Endothelial cell of umbilical vein (primary cell): ENCODE measurements around the gene EXOC6. TPM values are rescaled to one million over a fixed set of nuclear protein-coding genes. Genes with fewer than 3 reads are reported as not detected.
A peak's percentile ranks its signal among the peaks of the same experiment; 100 is the strongest.

Experiments used
- BruUV-seq: library from RNA; stranded (reverse); fragments of 400-500 nt; replicated peaks from 2 replicates; lab custom pipeline; 2021; lab: Mats Ljungman, UMichigan
- CTCF ChIA-PET: fragments of 300-600, 350-600 bp; sonication (Branson Sonifier 250); formaldehyde crosslinking; loops from one replicate; lab custom pipeline; 2021; ENCODE audit warnings: antibody characterized with exemption, inconsistent platforms; lab: Charles Lee
- POLR2A ChIA-PET: fragments of 300-600, 350-600 bp; sonication (Branson Sonifier 250); formaldehyde crosslinking; loops from one replicate; lab custom pipeline; 2021; ENCODE audit warnings: antibody characterized with exemption, inconsistent platforms; lab: Charles Lee
- DNase-seq: peaks from one replicate; pipeline ENCODE4 v3.0.0-alpha.2; 2011; ENCODE audit warnings: low read depth, low spot score
- FAIRE-seq: peaks from 2 replicates; lab custom pipeline; 2011; peaks lifted over from hg19 to GRCh38; lab: Jason Lieb, UNC
- H2AFZ ChIP-seq: 2 replicates; pipeline ENCODE4 v1.6.0; 2012; ENCODE audit warnings: low read depth, low read length, control low read depth, inconsistent platforms
- H3K27ac ChIP-seq: 2 replicates; pipeline ENCODE4 v1.5.1; 2011; ENCODE audit warnings: low read depth, mild to moderate bottlenecking, control low read depth, low read length, moderate library complexity; ENCODE audit not compliant: insufficient read depth
- H3K27me3 ChIP-seq, 2 experiments: 2 replicates each; pipeline versions ENCODE4 v1.6.0 to v1.6.1; 2011; ENCODE audit warnings: low read length in 2 of 2, mixed read lengths in 1 of 2; ENCODE audit not compliant: control insufficient read depth in 2 of 2, insufficient read depth in 2 of 2
- H3K36me3 ChIP-seq, 2 experiments: 2 replicates in 1 of 2; 3 replicates in 1 of 2; pipeline ENCODE4 v1.5.1; 2011; ENCODE audit warnings: low read length in 2 of 2, mild to moderate bottlenecking in 1 of 2, moderate library complexity in 1 of 2; ENCODE audit not compliant: control insufficient read depth in 2 of 2, insufficient read depth in 2 of 2; ENCODE audit errors: extremely low read depth in 1 of 2
- H3K4me1 ChIP-seq: 3 replicates; pipeline ENCODE4 v1.5.1; 2011; ENCODE audit warnings: mild to moderate bottlenecking, low read length; ENCODE audit not compliant: control insufficient read depth, insufficient read depth; ENCODE audit errors: extremely low read depth
- H3K4me2 ChIP-seq: 2 replicates; pipeline ENCODE4 v1.6.1; 2011; ENCODE audit warnings: low read length, control low read depth, mixed read lengths; ENCODE audit not compliant: insufficient read depth
- H3K4me3 ChIP-seq, 3 experiments: fragments of 200-600 bp in 1 of 3; sonication (generic), shearing (Covaris generic) in 1 of 3; replicated peaks in 1 of 3; 2 replicates each; pipeline ENCODE4 v1.5.1; 2011 to 2016; ENCODE audit warnings: control low read depth in 3 of 3, low read length in 3 of 3, mild to moderate bottlenecking in 2 of 3, inconsistent platforms in 1 of 3, low read depth in 1 of 3, moderate library complexity in 1 of 3; ENCODE audit not compliant: insufficient read depth in 1 of 3
- H3K79me2 ChIP-seq: 2 replicates; pipeline ENCODE4 v1.6.0; 2012; ENCODE audit warnings: low read length, inconsistent platforms; ENCODE audit not compliant: control insufficient read depth, insufficient read depth
- H3K9ac ChIP-seq: replicated peaks from 2 replicates; pipeline ENCODE3; 2011; ENCODE audit warnings: low read length, control low read depth; ENCODE audit not compliant: insufficient read depth; ENCODE audit errors: extremely low read depth
- H3K9me1 ChIP-seq: replicated peaks from 3 replicates; pipeline ENCODE4 v1.6.0; 2011; ENCODE audit warnings: mild to moderate bottlenecking, low read length; ENCODE audit not compliant: control insufficient read depth, insufficient read depth; ENCODE audit errors: extremely low read depth
- H3K9me3 ChIP-seq: replicated peaks from 2 replicates; pipeline ENCODE4 v1.5.1; 2012; ENCODE audit warnings: low read length, inconsistent platforms; ENCODE audit not compliant: control insufficient read depth, insufficient read depth
- H4K20me1 ChIP-seq: replicated peaks from 2 replicates; pipeline ENCODE3; 2011; ENCODE audit warnings: mild to moderate bottlenecking, low read length; ENCODE audit not compliant: control insufficient read depth, insufficient read depth; ENCODE audit errors: extremely low read depth
- EZH2 ChIP-seq: IDR thresholded peaks from 2 replicates; pipeline ENCODE4 v1.6.1; 2012; ENCODE audit warnings: borderline replicate concordance, low read depth, mild to moderate bottlenecking, moderate library complexity, low read length, inconsistent platforms; ENCODE audit not compliant: severe bottlenecking
- FOS ChIP-seq: IDR thresholded peaks from 2 replicates; pipeline ENCODE4 v1.6.1; 2011; ENCODE audit warnings: mild to moderate bottlenecking, low read length, moderate library complexity, borderline replicate concordance; ENCODE audit not compliant: insufficient read depth
- GATA2 ChIP-seq: IDR thresholded peaks from 2 replicates; pipeline ENCODE4 v1.7.0; 2011; ENCODE audit warnings: low read depth, mild to moderate bottlenecking, moderate library complexity, mixed read lengths, low read length; ENCODE audit not compliant: insufficient read length, insufficient read depth
- JUN ChIP-seq: IDR thresholded peaks from 2 replicates; pipeline ENCODE4 v1.6.1; 2011; ENCODE audit warnings: borderline replicate concordance, low read depth; ENCODE audit not compliant: insufficient read length, insufficient read depth
- MAX ChIP-seq: IDR thresholded peaks from 2 replicates; pipeline ENCODE4 v1.6.1; 2011; ENCODE audit not compliant: insufficient read depth, insufficient read length
- MYC ChIP-seq: IDR thresholded peaks from one replicate; pipeline ENCODE4 v1.6.1; 2011; ENCODE audit warnings: mild to moderate bottlenecking, low read depth, low read length
- POLR2A ChIP-seq: IDR thresholded peaks from 2 replicates; pipeline ENCODE4 v1.6.1; 2012; ENCODE audit warnings: low read depth, mild to moderate bottlenecking, control low read depth, low read length
- POLR2AphosphoS5 ChIP-seq: IDR thresholded peaks from 2 replicates; pipeline ENCODE4 v1.6.1; 2012; ENCODE audit warnings: low read depth, mild to moderate bottlenecking, control low read depth, low read length, moderate library complexity; ENCODE audit not compliant: insufficient read depth
- dilution Hi-C: fragments of 300-500 bp; cut with MboI; formaldehyde crosslinking; loops from one replicate; pipeline ENCODE4 v1.15.0; 2019; ENCODE audit warnings: low sequenced_read_pairs; ENCODE audit not compliant: extremely low pct_ligation_motif_present
- intact Hi-C: fragments of 100-400 bp; cut with micrococcal nuclease; formaldehyde crosslinking; loops from one replicate; pipeline ENCODE4 v1.10.0; 2022
- polyA plus RNA-seq, 4 experiments: library from polyadenylated mRNA; depleted of rRNA in 3 of 4; stranded (reverse) in 3 of 4; unstranded in 1 of 4; fragments of >200 nt; gene quantifications; 2 replicates each; pipeline versions ENCODE4 v1.2.1 to v1.2.3, GENCODE V29; 2011 to 2012; ENCODE audit warnings: missing spikeins in 1 of 4
- total RNA-seq: library from RNA; stranded (reverse); gene quantifications from 2 replicates; pipeline ENCODE4 v1.2.3, GENCODE V29; 2021
- TF ChIP-seq, protein P1 (sequence below), 2 donors: IDR thresholded peaks; 1 replicate in 1 of 2; 2 replicates in 1 of 2; pipeline ENCODE4 v1.5.1; 2011; ENCODE audit warnings: low read length in 2 of 2, mild to moderate bottlenecking in 2 of 2, moderate library complexity in 2 of 2, control low read depth in 1 of 2, inconsistent platforms in 1 of 2, low read depth in 1 of 2; ENCODE audit not compliant: insufficient read depth in 1 of 2; ENCODE audit errors: extremely low read depth in 1 of 2

EXOC6 gene
- total and polyA plus RNA-seq, 2 donors (not counting 3 experiments of a cell fraction or from before 2014, with no cell fraction given), result 72.6 to 108 TPM

- Histone ChIP-seq H4K20me1 (no peaks in the 10 kb centered on the region), H3K9me1 (no peaks in the 10 kb centered on the region), H3K4me1 (peaks cover 20% of the 10 kb centered on the region), H3K4me2 (no peak overlapping the region), H3K79me2 (peaks cover 4% of the 10 kb centered on the region), H3K9me3 (no peaks in the 10 kb centered on the region), H2AFZ (no peak overlapping the region), H3K9ac (no peak overlapping the region), H3K36me3 (peaks cover 2 to 10% of the 10 kb centered on the region in 2 experiments), H3K27ac (no peak overlapping the region), H3K27me3 (no peaks in the 10 kb centered on the region), H3K4me3 (no peak overlapping the region)
- DNase-seq (peak; percentile 26), FAIRE-seq (no peak)
- TF ChIP-seq, protein P1, sequence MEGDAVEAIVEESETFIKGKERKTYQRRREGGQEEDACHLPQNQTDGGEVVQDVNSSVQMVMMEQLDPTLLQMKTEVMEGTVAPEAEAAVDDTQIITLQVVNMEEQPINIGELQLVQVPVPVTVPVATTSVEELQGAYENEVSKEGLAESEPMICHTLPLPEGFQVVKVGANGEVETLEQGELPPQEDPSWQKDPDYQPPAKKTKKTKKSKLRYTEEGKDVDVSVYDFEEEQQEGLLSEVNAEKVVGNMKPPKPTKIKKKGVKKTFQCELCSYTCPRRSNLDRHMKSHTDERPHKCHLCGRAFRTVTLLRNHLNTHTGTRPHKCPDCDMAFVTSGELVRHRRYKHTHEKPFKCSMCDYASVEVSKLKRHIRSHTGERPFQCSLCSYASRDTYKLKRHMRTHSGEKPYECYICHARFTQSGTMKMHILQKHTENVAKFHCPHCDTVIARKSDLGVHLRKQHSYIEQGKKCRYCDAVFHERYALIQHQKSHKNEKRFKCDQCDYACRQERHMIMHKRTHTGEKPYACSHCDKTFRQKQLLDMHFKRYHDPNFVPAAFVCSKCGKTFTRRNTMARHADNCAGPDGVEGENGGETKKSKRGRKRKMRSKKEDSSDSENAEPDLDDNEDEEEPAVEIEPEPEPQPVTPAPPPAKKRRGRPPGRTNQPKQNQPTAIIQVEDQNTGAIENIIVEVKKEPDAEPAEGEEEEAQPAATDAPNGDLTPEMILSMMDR (IDR thresholded peaks at IDR 0.05; ENCODE audit: extremely low read depth in 1 of 2, insufficient read depth in 1 of 2, low read depth in 1 of 2, low read length in 2 of 2), result no peak
- no peak for TF ChIP-seq POLR2A
- no peak for TF ChIP-seq JUN
- no peak for TF ChIP-seq MAX
- TF ChIP-seq EZH2, result no peak
- TF ChIP-seq FOS, result no peak
- no peak for TF ChIP-seq GATA2
- TF ChIP-seq POLR2AphosphoS5, result no peak
- TF ChIP-seq MYC, result no peak
- intact Hi-C loops, result loop anchor here (1.0 kb wide), 1 partner anchor 8 kb away; no protein-coding TSS in a partner anchor
- CTCF ChIA-PET, result no interaction called here
- no TSS peak for BruUV-seq
- POLR2A ChIA-PET, result no interaction called here
- dilution Hi-C loops, result no loop called here
These were observed 120.8 kb downstream of the EXOC6 start for GRCh38 chr10:92969151-92969550.
